Putamen (tissue), 1 donor: ENCODE measurements around the gene SIX6.
"Not testable (repeated sequence)": the region's sequence is repeated elsewhere in the genome, so short reads cannot be mapped to it uniquely, and the experiment has no call there.

Source experiments
- DNase-seq: peaks from one replicate; pipeline ENCODE4 v3.0.0-alpha.2; 2016; ENCODE audit warnings: low spot score

SIX6 gene

GRCh38 chr14:60508707-60509437 is at the start of gene SIX6:
Gene SIX6, plus strand, starts transcription at chr14:60509146. Its CDS starts 253 bp downstream, at chr14:60509399.
- no peak for DNase-seq

- not testable (repeated sequence) for DNase-seq
Measured at GRCh38 chr14:60480248-60480647, 28.7 kb upstream of the SIX6 start.

DNA sequence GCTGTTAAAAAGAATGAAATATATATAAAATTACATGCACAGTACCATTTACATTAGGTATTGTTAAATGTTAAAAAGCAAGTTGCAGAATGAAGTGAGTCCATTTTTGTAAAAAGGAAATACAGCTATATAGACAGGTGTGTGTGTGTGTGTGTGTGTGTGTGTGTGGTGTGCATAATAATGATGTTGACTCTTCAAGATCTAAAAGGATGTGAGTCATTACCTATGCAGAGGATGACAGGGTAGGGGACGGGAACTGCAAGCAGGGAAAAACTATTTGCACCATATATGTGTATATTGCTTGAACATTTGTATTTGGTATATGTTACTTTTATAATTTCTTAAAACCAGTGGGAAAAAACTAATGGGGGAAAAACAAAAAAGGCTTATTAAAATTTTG is 26.2 kb upstream of the SIX6 start:
- DNase-seq: no peak

DNA sequence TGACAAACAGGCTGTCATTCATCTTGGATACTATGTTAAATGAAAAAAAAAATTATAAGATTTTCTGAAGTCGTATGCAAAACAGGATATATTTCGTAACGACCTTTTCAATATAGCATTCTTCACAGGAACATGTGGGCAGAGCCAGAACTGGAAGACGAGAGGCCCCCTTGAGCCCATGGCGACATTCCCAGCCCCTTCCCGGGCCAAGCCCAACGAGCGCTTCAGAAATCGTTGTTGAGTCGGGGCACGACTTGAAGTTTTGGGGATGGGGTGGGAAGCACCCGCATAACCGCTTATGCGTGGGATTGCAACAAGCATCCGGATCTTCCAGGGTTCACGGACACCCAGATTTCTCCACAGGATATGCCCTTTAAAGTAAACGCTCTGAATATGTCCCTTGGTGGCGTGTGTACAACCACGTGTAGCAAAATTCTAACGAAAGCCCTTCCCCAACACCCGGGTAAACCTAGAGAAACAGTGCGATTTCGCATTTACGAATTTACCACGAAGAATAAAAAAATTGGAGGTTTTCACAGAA is 23.8 kb upstream of the SIX6 start:
- DNase-seq: no peak

DNA sequence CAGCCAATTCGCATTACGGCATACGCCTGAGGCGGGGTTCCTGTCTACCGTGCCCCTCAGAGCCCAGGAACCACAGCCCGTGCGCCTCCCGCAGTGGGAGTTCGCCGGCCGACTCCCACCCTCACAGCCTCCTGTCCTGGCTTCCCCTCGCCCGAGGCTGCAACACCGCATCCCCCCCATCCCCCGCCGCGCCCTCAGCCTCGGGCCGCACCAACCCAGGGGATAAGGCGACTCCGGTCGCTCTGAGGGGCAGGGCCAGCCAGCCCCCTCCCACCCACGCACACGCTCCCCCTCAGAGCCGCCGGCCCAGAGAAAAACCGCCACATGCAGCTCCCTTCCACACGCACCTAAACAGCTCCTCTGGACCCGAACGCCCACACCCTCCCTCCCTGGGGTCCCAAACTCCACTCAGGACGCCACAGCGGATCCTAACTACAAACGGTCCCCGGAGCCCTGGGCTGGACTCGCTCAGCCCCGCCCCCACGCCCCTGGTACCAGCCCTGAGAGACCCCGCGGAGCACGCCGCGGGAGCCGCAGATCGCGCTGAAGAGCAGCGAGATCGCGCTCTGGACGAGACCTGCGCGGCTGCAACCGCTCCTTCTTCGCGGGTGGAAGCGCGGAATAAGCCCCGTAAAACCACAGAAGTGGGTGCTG is 23.2 kb upstream of the SIX6 start, which contains the start of gene C14orf39:
Gene C14orf39, minus strand, starts transcription at position 466 of the 654 bp plus-strand sequence. CDS start 985 bp downstream, outside the sequence.
- DNase-seq: no peak

GRCh38 chr14:60487211-60487610 is 21.7 kb upstream of the SIX6 start:
- no peak for DNase-seq

- no peak for DNase-seq
Measured at GRCh38 chr14:60488175-60488574, 20.8 kb upstream of the SIX6 start.

- no peak for DNase-seq
Measured at GRCh38 chr14:60490270-60490669, 18.7 kb upstream of the SIX6 start.

GRCh38 chr14:60495946-60496345 is 13.0 kb upstream of the SIX6 start:
- DNase-seq: no peak

- no peak for DNase-seq
Measured at GRCh38 chr14:60502541-60502940, 6.4 kb upstream of the SIX6 start.

DNA sequence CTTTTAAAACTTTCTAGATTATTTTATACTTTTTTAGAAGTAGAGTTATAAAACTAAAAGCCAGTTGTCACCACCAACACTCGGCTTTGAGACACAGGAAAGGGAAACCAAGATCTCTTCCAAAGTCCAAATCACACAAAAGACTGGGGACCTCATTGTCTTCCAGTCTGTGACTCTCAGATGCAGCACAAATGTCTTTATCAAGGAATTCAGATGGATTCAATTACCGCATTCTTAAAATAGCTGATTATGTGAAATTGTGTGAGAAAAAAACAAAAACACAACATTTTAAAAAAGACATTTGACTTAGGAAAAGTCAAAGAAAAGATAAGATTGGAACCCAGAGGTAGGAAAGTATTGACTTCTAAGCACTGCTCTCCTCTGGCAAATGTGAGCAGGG is 3.5 kb upstream of the SIX6 start:
- DNase-seq: no peak

DNA sequence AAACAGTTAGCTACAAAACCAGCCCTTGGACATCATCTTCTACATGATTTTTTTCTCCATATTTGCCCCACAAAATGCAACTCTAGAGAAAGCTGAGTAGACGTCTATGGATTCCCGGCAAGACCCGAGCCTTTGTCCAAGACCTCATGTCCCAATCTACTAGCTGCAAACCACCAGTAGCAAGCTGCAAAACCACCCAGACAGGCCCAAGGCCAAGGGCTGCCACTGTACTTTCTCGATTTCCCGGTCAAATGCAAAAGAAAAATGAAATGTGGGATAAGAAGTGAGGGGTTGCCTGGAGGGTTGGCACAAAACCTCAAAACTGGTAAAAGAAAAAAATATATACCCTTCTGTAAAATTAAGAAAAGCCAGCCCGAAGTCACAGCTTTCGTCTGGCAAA is 2.9 kb upstream of the SIX6 start:
- no peak for DNase-seq

GRCh38 chr14:60506462-60506984 is 2.4 kb upstream of the SIX6 start:
- DNase-seq: no peak

GRCh38 chr14:60506985-60507829 is 1.7 kb upstream of the SIX6 start:
- DNase-seq: no peak

DNA sequence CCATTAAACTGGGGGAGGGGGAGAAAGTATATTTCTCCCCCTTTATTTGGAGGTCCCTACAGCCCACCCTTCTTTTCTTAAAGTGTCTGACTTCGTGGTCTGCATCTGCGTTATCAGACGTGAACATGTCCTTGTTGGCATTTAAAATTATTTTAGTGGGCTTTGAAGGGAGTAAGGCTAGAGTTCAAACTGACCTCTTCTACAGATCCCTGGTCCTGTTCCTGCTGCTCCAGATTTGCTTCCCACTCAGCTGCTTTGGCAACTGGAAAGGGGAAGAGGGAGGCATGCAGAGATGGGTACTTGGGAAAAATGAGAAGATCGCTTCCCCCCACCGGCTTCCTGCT is 611 bp upstream of the SIX6 start:
- DNase-seq: no peak

DNA sequence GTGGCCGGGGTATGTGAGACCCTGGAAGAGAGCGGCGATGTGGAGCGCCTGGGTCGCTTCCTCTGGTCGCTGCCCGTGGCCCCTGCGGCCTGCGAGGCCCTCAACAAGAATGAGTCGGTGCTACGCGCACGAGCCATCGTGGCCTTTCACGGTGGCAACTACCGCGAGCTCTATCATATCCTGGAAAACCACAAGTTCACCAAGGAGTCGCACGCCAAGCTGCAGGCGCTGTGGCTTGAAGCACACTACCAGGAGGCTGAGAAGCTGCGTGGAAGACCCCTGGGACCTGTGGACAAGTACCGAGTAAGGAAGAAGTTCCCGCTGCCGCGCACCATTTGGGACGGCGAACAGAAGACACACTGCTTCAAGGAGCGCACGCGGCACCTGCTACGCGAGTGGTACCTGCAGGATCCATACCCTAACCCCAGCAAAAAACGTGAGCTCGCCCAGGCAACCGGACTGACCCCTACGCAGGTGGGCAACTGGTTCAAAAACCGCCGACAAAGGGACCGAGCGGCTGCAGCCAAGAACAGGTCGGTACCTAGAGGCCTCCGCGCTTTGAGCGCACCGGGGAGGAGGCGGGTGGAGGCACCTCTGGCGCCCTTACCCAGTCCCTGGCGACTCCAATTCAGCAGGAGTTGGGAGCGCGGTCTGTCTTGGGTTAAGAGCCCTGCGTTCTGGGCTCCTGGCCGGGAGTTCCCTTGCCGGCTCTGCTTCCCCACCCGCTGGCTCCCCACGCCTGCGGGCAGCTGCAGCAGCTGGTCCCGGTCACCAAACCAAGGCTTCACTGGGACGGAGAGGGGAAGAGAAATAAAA is 700 bp downstream of the SIX6 start:
- DNase-seq: no peak

GRCh38 chr14:60510254-60510950 is 1.5 kb downstream of the SIX6 start:
- no peak for DNase-seq

GRCh38 chr14:60510951-60511599 is 2.1 kb downstream of the SIX6 start:
- no peak for DNase-seq

- DNase-seq: no peak
Measured at GRCh38 chr14:60512126-60512525, 3.2 kb downstream of the SIX6 start.

- no peak for DNase-seq
Measured at GRCh38 chr14:60512973-60513571, 4.1 kb downstream of the SIX6 start.
